Kidney epithelial cell (primary cell): Measurements from ENCODE around the gene PREPL. TPM values are rescaled to one million over a fixed set of nuclear protein-coding genes. Genes with fewer than 3 reads are reported as not detected.

Source experiments
- DNase-seq: peaks from one replicate; pipeline ENCODE4 v3.0.0-alpha.2; 2010; ENCODE audit warnings: low read depth
- H3K27me3 ChIP-seq: 2 replicates; pipeline ENCODE4 v1.6.0; 2011; ENCODE audit warnings: low read length; ENCODE audit not compliant: control insufficient read depth, insufficient read depth
- H3K36me3 ChIP-seq: 2 replicates; pipeline ENCODE4 v1.5.1; 2011; ENCODE audit warnings: low read length; ENCODE audit not compliant: control insufficient read depth, insufficient read depth
- H3K4me3 ChIP-seq: 2 replicates; pipeline ENCODE4 v1.5.1; 2011; ENCODE audit warnings: low read depth, mild to moderate bottlenecking, control low read depth, low read length
- total RNA-seq: library from RNA; depleted of rRNA; stranded (reverse); fragments of >200 nt; gene quantifications from 2 replicates; pipeline ENCODE4 v1.2.3, GENCODE V29; 2015
- TF ChIP-seq, protein P1 (sequence below): IDR thresholded peaks from 2 replicates; pipeline ENCODE4 v1.5.1; 2011; ENCODE audit warnings: mild to moderate bottlenecking, moderate library complexity, low read length, control low read depth, inconsistent platforms; ENCODE audit not compliant: insufficient read depth, poor library complexity, severe bottlenecking

Gene PREPL
- 22.7 and 24.0 TPM in 2 replicates for total RNA-seq

DNA sequence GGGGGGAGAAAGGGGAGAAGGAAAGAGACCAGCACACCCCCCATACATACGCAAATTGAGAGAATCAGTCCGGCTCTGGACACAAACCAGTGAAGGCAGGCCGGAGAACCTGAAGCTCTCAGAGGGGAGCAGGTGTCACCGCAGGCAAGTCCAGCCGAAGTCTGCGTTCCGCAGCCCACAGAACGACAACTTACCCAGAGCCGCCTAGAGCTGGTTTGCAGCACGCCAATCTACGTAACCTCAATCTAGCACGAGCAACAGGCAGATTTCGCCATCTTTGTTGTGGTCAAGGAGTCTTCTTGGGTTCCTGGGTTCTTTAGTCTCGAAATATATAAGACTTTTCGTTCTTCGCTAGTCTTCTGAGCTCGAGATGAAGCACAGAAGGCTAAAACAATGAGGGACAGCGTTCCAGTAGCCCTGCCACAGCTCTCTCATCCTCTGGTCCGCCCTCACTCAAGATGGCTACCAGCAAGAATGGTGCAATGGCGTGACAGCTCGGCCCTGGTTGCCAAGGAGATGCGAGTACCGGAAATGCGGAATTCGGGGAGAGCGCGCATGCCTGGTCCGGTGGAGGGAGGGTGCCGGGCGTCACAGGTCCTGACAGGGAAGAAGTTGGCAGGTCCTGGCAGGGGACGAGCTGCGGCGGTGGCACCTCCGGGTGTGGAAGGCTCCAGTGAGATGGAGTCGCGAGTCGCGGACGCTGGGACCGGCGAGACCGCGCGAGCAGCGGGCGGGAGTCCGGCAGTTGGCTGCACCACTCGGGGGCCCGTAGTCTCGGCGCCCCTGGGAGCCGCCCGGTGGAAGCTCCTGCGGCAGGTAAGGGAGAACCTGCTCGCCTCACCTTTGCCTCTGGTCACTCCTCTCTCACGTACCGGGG, at the start of gene PREPL, which contains the start of gene CAMKMT:
TSS of gene PREPL (minus strand) at position 165 of the 877 bp plus-strand sequence. CDS start 15,152 bp downstream, outside the sequence.
TSS of gene CAMKMT (plus strand) at position 618 of the 877 bp plus-strand sequence.
- TF ChIP-seq, protein P1, sequence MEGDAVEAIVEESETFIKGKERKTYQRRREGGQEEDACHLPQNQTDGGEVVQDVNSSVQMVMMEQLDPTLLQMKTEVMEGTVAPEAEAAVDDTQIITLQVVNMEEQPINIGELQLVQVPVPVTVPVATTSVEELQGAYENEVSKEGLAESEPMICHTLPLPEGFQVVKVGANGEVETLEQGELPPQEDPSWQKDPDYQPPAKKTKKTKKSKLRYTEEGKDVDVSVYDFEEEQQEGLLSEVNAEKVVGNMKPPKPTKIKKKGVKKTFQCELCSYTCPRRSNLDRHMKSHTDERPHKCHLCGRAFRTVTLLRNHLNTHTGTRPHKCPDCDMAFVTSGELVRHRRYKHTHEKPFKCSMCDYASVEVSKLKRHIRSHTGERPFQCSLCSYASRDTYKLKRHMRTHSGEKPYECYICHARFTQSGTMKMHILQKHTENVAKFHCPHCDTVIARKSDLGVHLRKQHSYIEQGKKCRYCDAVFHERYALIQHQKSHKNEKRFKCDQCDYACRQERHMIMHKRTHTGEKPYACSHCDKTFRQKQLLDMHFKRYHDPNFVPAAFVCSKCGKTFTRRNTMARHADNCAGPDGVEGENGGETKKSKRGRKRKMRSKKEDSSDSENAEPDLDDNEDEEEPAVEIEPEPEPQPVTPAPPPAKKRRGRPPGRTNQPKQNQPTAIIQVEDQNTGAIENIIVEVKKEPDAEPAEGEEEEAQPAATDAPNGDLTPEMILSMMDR: no peak
- H3K4me3 ChIP-seq: peak within 1 kb of the TSS; percentile 86
- peak; percentile 76 for DNase-seq

GRCh38 chr2:44398243-44398897, 37.1 kb upstream of the PREPL start:
- Histone ChIP-seq H3K36me3 (no peaks in the 10 kb centered on the region), H3K27me3 (no peaks in the 10 kb centered on the region), H3K4me3 (no peak overlapping the region)
- TF ChIP-seq, protein P1: no peak
- DNase-seq: no peak

More for the DNA sequence above, at the start of gene PREPL, which contains the start of gene CAMKMT:
- no peaks in the 10 kb centered on the region for H3K27me3 ChIP-seq
- H3K36me3 ChIP-seq: no peaks in the 10 kb centered on the region

GRCh38 chr2:44397447-44398175, 36.3 kb upstream of the PREPL start:
- Histone ChIP-seq H3K4me3 (no peak overlapping the region), H3K36me3 (no peaks in the 10 kb centered on the region), H3K27me3 (no peaks in the 10 kb centered on the region)
- TF ChIP-seq, protein P1: no peak
- no peak for DNase-seq

DNA sequence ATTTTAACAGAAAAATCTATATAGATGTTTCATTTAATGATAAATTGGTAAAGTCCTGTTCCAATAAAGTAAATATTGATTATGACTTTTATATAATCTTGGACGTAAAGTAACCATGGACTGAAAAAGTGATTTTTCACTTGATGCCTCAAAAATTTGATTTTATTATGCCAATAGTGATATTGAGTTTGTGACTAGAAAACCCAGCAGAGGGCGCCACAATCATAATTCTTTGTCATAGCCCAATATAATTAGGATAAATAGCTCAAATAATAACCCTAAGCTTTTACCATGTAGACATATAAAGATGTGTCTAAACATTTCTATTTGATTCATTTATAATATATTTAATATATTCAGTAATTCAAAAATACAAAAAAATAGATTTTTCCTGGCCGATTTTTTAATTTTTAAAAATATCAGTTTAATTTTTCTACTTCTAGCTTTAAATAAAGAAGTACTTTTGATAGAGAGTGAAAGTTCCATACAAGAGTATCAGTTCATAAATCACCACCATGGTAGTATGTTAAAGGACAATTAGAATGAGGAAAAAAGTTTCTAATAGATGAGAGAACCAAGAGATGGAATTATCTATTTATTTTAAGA, 31.1 kb upstream of the PREPL start:
- H3K27me3 ChIP-seq: no peaks in the 10 kb centered on the region
- TF ChIP-seq, protein P1: peak; percentile 49
- H3K36me3 ChIP-seq: no peaks in the 10 kb centered on the region
- DNase-seq: no peak
- no peak overlapping the region for H3K4me3 ChIP-seq

- no peak for DNase-seq
- no peak overlapping the region for H3K4me3 ChIP-seq
- H3K36me3 ChIP-seq: no peaks in the 10 kb centered on the region
- TF ChIP-seq, protein P1: peak; percentile 14
- no peaks in the 10 kb centered on the region for H3K27me3 ChIP-seq
Measured at GRCh38 chr2:44389895-44390294, 28.6 kb upstream of the PREPL start.
